AG10803 (cell line): ENCODE results near the gene COQ8B.

Experiments
- DNase-seq: peaks from one replicate; pipeline ENCODE4 v3.0.0; 2010; ENCODE audit warnings: low read depth
- H3K4me3 ChIP-seq: 2 replicates; pipeline ENCODE4 v1.5.1; 2011; ENCODE audit warnings: mild to moderate bottlenecking, low read length, control low read depth
- TF ChIP-seq, protein P1 (sequence below): conservative IDR thresholded peaks from 2 replicates; pipeline ENCODE4 v1.5.1; 2011; ENCODE audit warnings: mild to moderate bottlenecking, low read length, control low read depth, inconsistent platforms

COQ8B gene

DNA sequence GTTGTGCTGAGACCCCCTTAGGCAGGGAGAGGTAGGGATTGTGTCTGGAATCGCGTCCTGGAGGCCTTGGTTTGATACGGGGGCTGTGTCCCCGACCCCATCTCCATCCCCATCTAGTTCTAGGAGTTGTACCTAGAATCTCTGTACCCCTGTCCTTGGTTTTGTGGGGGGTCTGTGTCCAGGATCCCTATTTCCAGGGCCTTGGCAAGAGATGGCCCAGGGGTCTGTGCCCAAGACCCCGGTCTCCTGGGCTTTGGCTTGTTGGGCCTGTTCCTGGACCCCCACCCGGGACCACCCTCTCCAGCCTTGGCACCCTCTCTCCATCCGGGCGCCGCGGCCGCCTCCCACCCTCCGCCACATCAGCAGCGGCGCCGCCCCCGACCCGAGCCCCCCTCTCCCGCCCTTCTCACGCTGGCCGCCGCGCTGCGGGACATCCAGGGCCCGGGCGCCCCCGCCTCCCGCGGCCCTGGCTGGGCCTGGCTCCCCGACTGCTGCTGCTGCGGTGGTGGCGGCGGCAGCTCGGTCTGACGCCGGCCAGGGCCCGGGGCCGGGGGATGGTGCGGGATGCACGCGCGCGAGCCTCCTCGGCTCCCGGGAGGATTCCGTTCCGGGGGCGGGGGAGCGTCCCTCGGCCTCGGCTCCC is 26.5 kb downstream of the COQ8B start, which contains the start of gene NUMBL:
TSS of gene NUMBL (minus strand) at position 602 of the 643 bp plus-strand sequence. CDS start at position 434, 168 bp downstream.
- TF ChIP-seq, protein P1, sequence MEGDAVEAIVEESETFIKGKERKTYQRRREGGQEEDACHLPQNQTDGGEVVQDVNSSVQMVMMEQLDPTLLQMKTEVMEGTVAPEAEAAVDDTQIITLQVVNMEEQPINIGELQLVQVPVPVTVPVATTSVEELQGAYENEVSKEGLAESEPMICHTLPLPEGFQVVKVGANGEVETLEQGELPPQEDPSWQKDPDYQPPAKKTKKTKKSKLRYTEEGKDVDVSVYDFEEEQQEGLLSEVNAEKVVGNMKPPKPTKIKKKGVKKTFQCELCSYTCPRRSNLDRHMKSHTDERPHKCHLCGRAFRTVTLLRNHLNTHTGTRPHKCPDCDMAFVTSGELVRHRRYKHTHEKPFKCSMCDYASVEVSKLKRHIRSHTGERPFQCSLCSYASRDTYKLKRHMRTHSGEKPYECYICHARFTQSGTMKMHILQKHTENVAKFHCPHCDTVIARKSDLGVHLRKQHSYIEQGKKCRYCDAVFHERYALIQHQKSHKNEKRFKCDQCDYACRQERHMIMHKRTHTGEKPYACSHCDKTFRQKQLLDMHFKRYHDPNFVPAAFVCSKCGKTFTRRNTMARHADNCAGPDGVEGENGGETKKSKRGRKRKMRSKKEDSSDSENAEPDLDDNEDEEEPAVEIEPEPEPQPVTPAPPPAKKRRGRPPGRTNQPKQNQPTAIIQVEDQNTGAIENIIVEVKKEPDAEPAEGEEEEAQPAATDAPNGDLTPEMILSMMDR, result no peak
- peak within 1 kb of the TSS; percentile 97 for H3K4me3 ChIP-seq
- no peak for DNase-seq

DNA sequence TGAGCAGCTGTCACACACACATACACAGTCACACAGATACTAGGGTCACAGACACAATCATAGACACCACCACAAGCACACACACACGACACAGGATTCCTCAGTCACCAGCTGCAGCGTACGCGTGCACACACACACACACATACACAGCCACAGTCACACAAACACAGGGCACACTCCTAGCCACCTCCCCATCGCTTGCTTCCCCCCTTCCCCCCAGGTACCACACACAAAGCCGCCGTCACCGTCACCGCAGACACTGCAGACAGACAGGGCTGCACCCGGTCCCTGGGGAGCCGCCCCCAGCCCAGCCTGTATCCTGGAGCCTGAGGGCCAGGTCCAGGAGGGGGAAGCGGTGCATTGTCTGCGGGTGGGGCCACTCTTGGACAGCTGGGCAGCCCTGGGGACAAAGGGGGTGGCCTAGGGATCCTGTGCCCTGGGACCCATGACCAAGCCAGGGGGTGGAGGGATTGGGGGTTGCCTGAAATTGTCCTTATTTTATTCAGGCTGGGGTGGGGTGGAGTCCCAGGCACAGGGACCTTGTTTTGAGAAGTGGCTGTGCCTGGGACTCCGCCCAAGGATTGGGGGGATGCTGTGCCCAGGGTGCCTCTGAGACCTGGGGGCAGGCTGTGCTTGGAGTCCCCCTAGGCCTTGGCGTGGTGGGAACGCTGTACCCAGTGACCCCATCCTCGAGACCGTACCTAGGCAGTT is 27.2 kb downstream of the COQ8B start:
- TF ChIP-seq, protein P1, result no peak
- peak; percentile 15 for DNase-seq
- H3K4me3 ChIP-seq, result peak overlapping the region; percentile 97

DNA sequence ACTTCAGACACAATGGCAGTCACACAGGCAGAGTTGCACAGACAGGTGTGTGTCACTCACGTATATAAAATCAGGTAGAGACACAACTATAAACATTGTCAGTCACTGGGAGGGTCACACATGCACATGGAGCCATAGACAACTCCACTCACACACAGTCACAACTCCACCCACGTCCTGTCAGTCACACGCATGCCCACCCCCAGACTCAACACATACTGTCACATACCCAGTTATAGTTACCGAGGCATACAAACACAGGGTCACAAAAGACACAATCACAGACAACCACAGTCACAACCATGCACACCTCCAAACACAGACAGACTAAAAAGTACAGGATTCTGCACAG is 27.7 kb downstream of the COQ8B start:
- TF ChIP-seq, protein P1, result no peak
- peak overlapping the region; percentile 97 for H3K4me3 ChIP-seq
- DNase-seq, result no peak

DNA sequence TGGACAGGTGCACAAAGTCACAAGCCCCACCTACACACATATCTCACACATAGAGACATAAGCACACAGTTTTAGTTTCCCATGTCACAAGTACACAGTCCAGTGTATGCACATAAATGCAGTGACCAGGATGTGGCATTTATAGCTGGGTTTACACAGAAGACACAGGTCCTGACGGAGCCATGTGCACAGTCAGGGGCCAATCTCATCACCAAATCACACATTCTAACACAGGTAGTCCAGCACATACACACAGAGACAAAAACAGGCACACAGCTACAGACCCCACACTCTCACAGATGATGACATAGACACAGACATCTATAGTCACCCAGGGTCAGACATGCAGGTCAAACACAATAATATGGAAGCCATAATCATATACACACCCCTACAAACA is 28.4 kb downstream of the COQ8B start:
- TF ChIP-seq, protein P1, result no peak
- H3K4me3 ChIP-seq, result peak overlapping the region; percentile 97
- no peak for DNase-seq

DNA sequence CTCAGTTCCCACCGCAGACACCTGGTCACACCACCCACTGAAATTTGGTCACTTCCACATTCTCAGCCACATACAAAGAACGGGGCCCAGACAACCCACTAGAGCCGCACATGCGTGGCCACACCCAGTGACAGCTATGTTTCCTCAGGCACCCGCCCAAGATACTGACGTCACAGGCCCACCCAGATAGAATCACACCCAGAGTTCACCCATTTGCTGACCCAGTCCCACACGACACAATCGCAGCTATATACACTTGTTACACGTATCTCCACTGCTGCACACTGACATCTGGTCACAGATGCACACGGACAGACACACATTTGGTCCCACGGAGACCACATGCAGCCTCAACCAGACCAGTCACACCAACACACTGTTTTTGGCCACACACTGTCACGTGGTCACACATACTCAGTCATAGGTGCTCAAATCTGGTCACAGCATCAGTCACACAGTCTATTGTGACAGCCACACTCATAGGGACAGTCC is 29.1 kb downstream of the COQ8B start:
- peak overlapping the region; percentile 97 for H3K4me3 ChIP-seq
- TF ChIP-seq, protein P1, result no peak
- DNase-seq, result peak; percentile 81

DNA sequence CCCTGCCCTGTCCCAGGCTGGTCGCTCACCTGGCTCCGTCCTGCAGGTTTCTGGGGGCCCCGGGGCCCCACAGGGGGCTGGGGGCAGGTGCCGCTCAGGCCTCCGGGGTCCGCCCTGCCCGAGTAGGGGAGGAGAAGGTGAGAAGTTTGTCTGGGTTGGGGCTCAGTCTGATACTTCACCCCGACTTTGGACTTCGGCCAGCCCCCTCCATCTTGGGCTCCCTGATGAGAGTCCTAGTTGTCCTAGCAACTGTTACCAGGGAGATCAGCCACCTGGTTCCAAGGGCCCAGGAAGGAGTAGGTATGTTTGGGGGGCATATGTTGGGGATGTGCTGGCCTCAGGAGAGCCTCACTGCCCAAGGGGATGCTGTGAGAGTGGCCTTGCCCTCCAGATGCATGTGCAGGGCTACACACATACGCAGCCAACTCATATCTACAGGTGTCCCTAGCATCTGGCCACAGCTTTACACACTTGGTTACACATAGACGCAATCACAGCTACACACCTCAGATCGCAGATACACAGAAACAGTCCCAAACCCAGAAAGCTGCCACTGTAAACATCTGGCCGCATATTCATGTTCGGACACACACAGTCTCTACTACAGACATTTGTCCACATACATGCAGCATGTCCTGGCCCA is 29.7 kb downstream of the COQ8B start:
- TF ChIP-seq, protein P1, result no peak
- H3K4me3 ChIP-seq, result no peak overlapping the region; the same call in 1 of the 2 replicates
- no peak for DNase-seq
